HL-60/S4 (cell line): ENCODE measurements around the gene WDHD1.
"Not testable (repeated sequence)": the region's sequence is repeated elsewhere in the genome, so short reads cannot be mapped to it uniquely, and the experiment has no call there.

Experiments used
- in situ Hi-C: fragments of 300-500 bp; cut with MboI; formaldehyde crosslinking; loops from 2 replicates; pipeline ENCODE4 v1.14.3; 2022; ENCODE audit warnings: low sequenced_read_pairs

WDHD1 gene

GRCh38 chr14:54909817-54910558, 116.9 kb downstream of the WDHD1 start:
- in situ Hi-C loops: no loop called here

GRCh38 chr14:54908973-54909372, 117.9 kb downstream of the WDHD1 start:
- in situ Hi-C loops: not testable (repeated sequence)

GRCh38 chr14:54908190-54908589, 118.7 kb downstream of the WDHD1 start:
- in situ Hi-C loops: no loop called here

GRCh38 chr14:54906075-54906474, 120.8 kb downstream of the WDHD1 start:
- in situ Hi-C loops: no loop called here

GRCh38 chr14:54902521-54903420, 124.1 kb downstream of the WDHD1 start, which contains the start of gene GCH1:
Gene GCH1, minus strand, starts transcription at chr14:54902826. Its CDS starts 163 bp downstream, at chr14:54902663.
- in situ Hi-C loops: no loop called here

GRCh38 chr14:54902143-54902520, 124.8 kb downstream of the WDHD1 start:
- in situ Hi-C loops: no loop called here

- in situ Hi-C loops: no loop called here
Measured at GRCh38 chr14:54901380-54902142, 125.3 kb downstream of the WDHD1 start.

- in situ Hi-C loops: no loop called here
Measured at GRCh38 chr14:54899573-54899972, 127.3 kb downstream of the WDHD1 start.

- in situ Hi-C loops: not testable (repeated sequence)
Measured at GRCh38 chr14:54897809-54898555, 128.9 kb downstream of the WDHD1 start.

GRCh38 chr14:54895683-54896082, 131.2 kb downstream of the WDHD1 start:
- in situ Hi-C loops: no loop called here

- in situ Hi-C loops: no loop called here
Measured at GRCh38 chr14:54894995-54895394, 131.9 kb downstream of the WDHD1 start.

GRCh38 chr14:54893151-54893760, 133.6 kb downstream of the WDHD1 start:
- in situ Hi-C loops: no loop called here

GRCh38 chr14:54891471-54892245, 135.2 kb downstream of the WDHD1 start:
- in situ Hi-C loops: no loop called here

GRCh38 chr14:54890788-54891187, 136.1 kb downstream of the WDHD1 start:
- in situ Hi-C loops: no loop called here

GRCh38 chr14:54889919-54890318, 137.0 kb downstream of the WDHD1 start:
- in situ Hi-C loops: no loop called here
